Measurements from ENCODE around the gene HOXD9. TPM values are rescaled to one million over a fixed set of nuclear protein-coding genes. Genes with fewer than 3 reads are reported as not detected.

Gene HOXD9
- total and polyA plus RNA-seq, 2 donors (not counting 3 experiments of a cell fraction or from before 2014, with no cell fraction given): 1.9 to 3.5 TPM

DNA sequence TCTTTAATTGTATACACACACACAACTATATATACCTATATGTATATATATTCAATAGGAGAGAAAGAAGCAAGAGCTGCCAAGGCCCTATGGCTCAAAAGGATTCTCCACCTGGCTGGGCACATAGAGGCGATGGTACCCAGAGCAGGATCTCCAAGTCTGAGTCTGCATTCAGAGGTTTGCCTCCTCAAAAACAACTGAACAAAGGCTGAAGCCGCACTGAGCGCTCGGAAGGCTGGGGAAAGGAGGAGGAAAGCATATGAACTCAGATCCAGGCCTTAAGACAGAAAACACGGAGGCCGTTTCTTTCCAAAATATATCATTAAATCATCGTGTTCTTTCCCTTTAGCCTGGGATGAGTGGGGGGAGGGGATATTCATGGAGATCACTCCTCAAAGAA, 19.3 kb upstream of the HOXD9 start:
- H3K4me1 ChIP-seq (ENCODE audit: control insufficient read depth, extremely low read depth, insufficient read depth, low read length): no peaks in the 10 kb centered on the region
- BruUV-seq (replicated peaks): no TSS peak
- no peaks in the 10 kb centered on the region for H3K9me1 ChIP-seq (replicated peaks; ENCODE audit: control insufficient read depth, extremely low read depth, insufficient read depth, low read length)
- H3K27me3 ChIP-seq (ENCODE audit: control insufficient read depth in 2 of 2, insufficient read depth in 2 of 2, low read length in 2 of 2): peaks cover 86 to 97% of the 10 kb centered on the region in 2 experiments
- DNase-seq (ENCODE audit: low read depth, low spot score): no peak
- H4K20me1 ChIP-seq (replicated peaks; ENCODE audit: control insufficient read depth, extremely low read depth, insufficient read depth, low read length): no peaks in the 10 kb centered on the region
- H3K9me3 ChIP-seq (replicated peaks; ENCODE audit: control insufficient read depth, insufficient read depth, low read length): no peaks in the 10 kb centered on the region
- intact Hi-C loops (cut with micrococcal nuclease): no loop called here
- no peak overlapping the region for H3K4me3 ChIP-seq (replicated peaks in 1 of 3; ENCODE audit: insufficient read depth in 1 of 3, low read depth in 1 of 3, low read length in 3 of 3)
- dilution Hi-C loops (cut with MboI; ENCODE audit: extremely low pct_ligation_motif_present, low sequenced_read_pairs): no loop called here
- H3K36me3 ChIP-seq (ENCODE audit: control insufficient read depth in 2 of 2, extremely low read depth in 1 of 2, insufficient read depth in 2 of 2, low read length in 2 of 2): no peaks in the 10 kb centered on the region
- ChIA-PET POLR2A (no interaction called here), CTCF (interaction anchor here (0.8 to 2.4 kb wide), 5 partner anchors 8 to 1404 kb away, joined by 3 to 13 read pairs (median 4); partner anchors contain the start of gene HOXD9)
- no peak for FAIRE-seq
- no peaks in the 10 kb centered on the region for H3K79me2 ChIP-seq (ENCODE audit: control insufficient read depth, insufficient read depth, low read length)
- H3K4me2 ChIP-seq (ENCODE audit: insufficient read depth, low read length): no peak overlapping the region
- H3K9ac ChIP-seq (replicated peaks; ENCODE audit: extremely low read depth, insufficient read depth, low read length): no peak overlapping the region
- no peak for TF ChIP-seq POLR2AphosphoS5 (IDR thresholded peaks at IDR 0.05; ENCODE audit: insufficient read depth, low read depth, low read length)
- TF ChIP-seq, protein P1, sequence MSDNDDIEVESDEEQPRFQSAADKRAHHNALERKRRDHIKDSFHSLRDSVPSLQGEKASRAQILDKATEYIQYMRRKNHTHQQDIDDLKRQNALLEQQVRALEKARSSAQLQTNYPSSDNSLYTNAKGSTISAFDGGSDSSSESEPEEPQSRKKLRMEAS (IDR thresholded peaks at IDR 0.05; ENCODE audit: insufficient read depth, insufficient read length): no peak
- TF ChIP-seq, protein P2, sequence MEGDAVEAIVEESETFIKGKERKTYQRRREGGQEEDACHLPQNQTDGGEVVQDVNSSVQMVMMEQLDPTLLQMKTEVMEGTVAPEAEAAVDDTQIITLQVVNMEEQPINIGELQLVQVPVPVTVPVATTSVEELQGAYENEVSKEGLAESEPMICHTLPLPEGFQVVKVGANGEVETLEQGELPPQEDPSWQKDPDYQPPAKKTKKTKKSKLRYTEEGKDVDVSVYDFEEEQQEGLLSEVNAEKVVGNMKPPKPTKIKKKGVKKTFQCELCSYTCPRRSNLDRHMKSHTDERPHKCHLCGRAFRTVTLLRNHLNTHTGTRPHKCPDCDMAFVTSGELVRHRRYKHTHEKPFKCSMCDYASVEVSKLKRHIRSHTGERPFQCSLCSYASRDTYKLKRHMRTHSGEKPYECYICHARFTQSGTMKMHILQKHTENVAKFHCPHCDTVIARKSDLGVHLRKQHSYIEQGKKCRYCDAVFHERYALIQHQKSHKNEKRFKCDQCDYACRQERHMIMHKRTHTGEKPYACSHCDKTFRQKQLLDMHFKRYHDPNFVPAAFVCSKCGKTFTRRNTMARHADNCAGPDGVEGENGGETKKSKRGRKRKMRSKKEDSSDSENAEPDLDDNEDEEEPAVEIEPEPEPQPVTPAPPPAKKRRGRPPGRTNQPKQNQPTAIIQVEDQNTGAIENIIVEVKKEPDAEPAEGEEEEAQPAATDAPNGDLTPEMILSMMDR (IDR thresholded peaks at IDR 0.05; ENCODE audit: extremely low read depth in 1 of 2, insufficient read depth in 1 of 2, low read depth in 1 of 2, low read length in 2 of 2): no peak
- TF ChIP-seq POLR2A (IDR thresholded peaks at IDR 0.05; ENCODE audit: low read depth, low read length): no peak
- TF ChIP-seq GATA2 (IDR thresholded peaks at IDR 0.05; ENCODE audit: insufficient read depth, insufficient read length, low read depth, low read length): no peak
- TF ChIP-seq JUN (IDR thresholded peaks at IDR 0.05; ENCODE audit: borderline replicate concordance, insufficient read depth, insufficient read length, low read depth): no peak
- TF ChIP-seq FOS (IDR thresholded peaks at IDR 0.05; ENCODE audit: borderline replicate concordance, insufficient read depth, low read length): no peak
- TF ChIP-seq MYC (IDR thresholded peaks at IDR 0.05; ENCODE audit: low read depth, low read length): no peak
- no peak for TF ChIP-seq EZH2 (IDR thresholded peaks at IDR 0.05; ENCODE audit: borderline replicate concordance, low read depth, low read length, severe bottlenecking)
- no peak overlapping the region for H2AFZ ChIP-seq (ENCODE audit: low read depth, low read length)
- no peak overlapping the region for H3K27ac ChIP-seq (ENCODE audit: insufficient read depth, low read depth, low read length)

Data from endothelial cell of umbilical vein (primary cell).